GM23248 (cell line): Measurements from ENCODE around the gene NRP2. TPM values are rescaled to one million over a fixed set of nuclear protein-coding genes. Genes with fewer than 3 reads are reported as not detected.
A peak's percentile ranks its signal among the peaks of the same experiment; 100 is the strongest.

Experiments used
- DNase-seq: peaks from one replicate; pipeline ENCODE4 v3.0.0-alpha.2; 2015
- H2AFZ ChIP-seq: fragments of 200-600 bp; sonication (generic); 2 replicates; pipeline ENCODE4 v1.6.1; 2016; ENCODE audit warnings: antibody characterized with exemption
- H3F3A ChIP-seq: fragments of 200-600 bp; sonication (generic); 2 replicates; pipeline ENCODE4 v1.6.1; 2016; ENCODE audit warnings: mild to moderate bottlenecking, antibody characterized with exemption, mixed run types; ENCODE audit not compliant: insufficient read depth
- H3K27ac ChIP-seq: fragments of 200-600 bp; sonication (generic); 2 replicates; pipeline ENCODE4 v1.5.1; 2016; ENCODE audit warnings: mild to moderate bottlenecking
- H3K27me3 ChIP-seq: fragments of 200-600 bp; sonication (generic); replicated peaks from 2 replicates; pipeline ENCODE4 v1.6.1; 2016; ENCODE audit warnings: mild to moderate bottlenecking; ENCODE audit not compliant: insufficient read depth
- H3K36me3 ChIP-seq: fragments of 200-600 bp; sonication (generic); 2 replicates; pipeline ENCODE4 v1.6.1; 2016; ENCODE audit warnings: low read depth, mild to moderate bottlenecking
- H3K4me1 ChIP-seq: fragments of 200-600 bp; sonication (generic); 2 replicates; pipeline ENCODE4 v1.6.1; 2016; ENCODE audit warnings: mild to moderate bottlenecking; ENCODE audit not compliant: insufficient read depth
- H3K4me2 ChIP-seq: fragments of 200-600 bp; sonication (generic); one replicate; pipeline ENCODE4 v1.6.1; 2016; ENCODE audit warnings: mild to moderate bottlenecking; ENCODE audit not compliant: unreplicated experiment
- H3K4me3 ChIP-seq: fragments of 200-600 bp; sonication (generic); 2 replicates; pipeline ENCODE4 v1.5.1; 2016; ENCODE audit warnings: mild to moderate bottlenecking
- H3K79me2 ChIP-seq: fragments of 200-600 bp; sonication (generic); 2 replicates; pipeline ENCODE4 v1.6.1; 2016; ENCODE audit warnings: mild to moderate bottlenecking; ENCODE audit not compliant: insufficient read depth
- H3K9ac ChIP-seq: fragments of 200-600 bp; sonication (generic); 2 replicates; pipeline ENCODE4 v1.6.1; 2016; ENCODE audit warnings: mild to moderate bottlenecking
- H3K9me2 ChIP-seq: fragments of 200-600 bp; sonication (generic); 2 replicates; pipeline ENCODE4 v1.6.1; 2016; ENCODE audit warnings: mixed run types, mild to moderate bottlenecking, moderate library complexity; ENCODE audit not compliant: insufficient read depth
- H3K9me3 ChIP-seq: fragments of 200-600 bp; sonication (generic); one replicate; pipeline ENCODE4 v1.6.1; 2017; ENCODE audit warnings: low read depth
- H4K20me1 ChIP-seq: fragments of 200-600 bp; sonication (generic); 2 replicates; pipeline ENCODE4 v1.6.0; 2016; ENCODE audit not compliant: insufficient read depth
- EZH2 ChIP-seq: fragments of 200-600 bp; sonication (generic); IDR thresholded peaks from 2 replicates; pipeline ENCODE4 v1.6.1; 2018; ENCODE audit warnings: antibody characterized with exemption, mild to moderate bottlenecking; ENCODE audit not compliant: insufficient read depth, poor library complexity, severe bottlenecking
- EZH2phosphoT487 ChIP-seq: fragments of 200-600 bp; sonication (generic); IDR thresholded peaks from 2 replicates; pipeline ENCODE4 v1.6.1; 2018; ENCODE audit warnings: antibody characterized with exemption, moderate library complexity, mild to moderate bottlenecking, low read depth; ENCODE audit not compliant: insufficient read depth
- WGBS, 2 experiments: methylation state at CpG; one replicate each; pipeline ENCODE4 v1.1.6; 2015 to 2017; ENCODE audit warnings: low lambda C conversion rate in 2 of 2, low coverage in 1 of 2; ENCODE audit errors: missing lambda C conversion rate in 2 of 2; 5-methylcytosine and 5-hydroxymethylcytosine counted together
- in situ Hi-C: fragments of 300-500 bp; cut with MboI; formaldehyde crosslinking; loops from 2 replicates; pipeline ENCODE4 v1.15.0; 2020
- polyA plus RNA-seq: library from polyadenylated mRNA; unstranded; fragments of >200 nt; fragmentation: Nextera tagmentation; extraction: Ambion mirVana; gene quantifications from 2 replicates; pipeline ENCODE4 v1.2.1, GENCODE V29; 2016
- total RNA-seq: library from RNA; depleted of rRNA; stranded (reverse); fragments of >200 nt; shearing (Covaris generic); gene quantifications from 2 replicates; pipeline ENCODE4 v1.2.3, GENCODE V29; 2014

Gene NRP2
- total and polyA plus RNA-seq, 2 experiments from 2014 or later, result 6.9 to 9.0 TPM

DNA sequence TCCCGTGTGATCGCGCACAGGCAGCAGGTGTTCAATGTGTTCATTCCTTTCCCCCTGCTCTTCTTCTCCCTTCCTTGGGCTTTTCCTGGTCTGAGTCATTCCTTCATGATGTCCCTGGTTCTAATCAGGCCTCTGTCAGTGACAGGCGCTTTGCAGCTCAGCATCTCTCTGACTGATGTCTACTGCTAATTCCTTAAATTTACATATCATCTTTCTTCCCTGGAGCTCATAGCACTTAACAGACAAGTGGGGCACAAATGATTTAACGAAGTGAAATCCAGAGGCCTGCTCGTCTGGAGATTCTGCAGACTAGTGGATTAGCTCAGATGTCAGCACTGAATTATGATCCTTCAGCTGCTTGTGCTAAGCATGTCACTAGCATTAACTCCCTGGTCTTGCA lies 77.9 kb downstream of the NRP2 start:
- H3K9me3 ChIP-seq, result no peaks in the 10 kb centered on the region
- H3K4me2 ChIP-seq, result no peak overlapping the region
- no peak for DNase-seq
- no peak for TF ChIP-seq EZH2phosphoT487
- no peak for TF ChIP-seq EZH2
- no peaks in the 10 kb centered on the region for H3K79me2 ChIP-seq
- 98% methylated on average over 6 of the region's 6 CpGs for WGBS, 2 experiments
- no peaks in the 10 kb centered on the region for H3K36me3 ChIP-seq
- H3F3A ChIP-seq, result peaks cover 19% of the 10 kb centered on the region
- H3K4me1 ChIP-seq, result peaks cover 31% of the 10 kb centered on the region
- no peak overlapping the region for H3K27ac ChIP-seq
- H2AFZ ChIP-seq, result no peak overlapping the region
- H3K9ac ChIP-seq, result no peak overlapping the region
- H3K9me2 ChIP-seq, result no peaks in the 10 kb centered on the region
- no peaks in the 10 kb centered on the region for H4K20me1 ChIP-seq
- no peaks in the 10 kb centered on the region for H3K27me3 ChIP-seq
- in situ Hi-C loops, result no loop called here
- H3K4me3 ChIP-seq, result no peak overlapping the region

DNA sequence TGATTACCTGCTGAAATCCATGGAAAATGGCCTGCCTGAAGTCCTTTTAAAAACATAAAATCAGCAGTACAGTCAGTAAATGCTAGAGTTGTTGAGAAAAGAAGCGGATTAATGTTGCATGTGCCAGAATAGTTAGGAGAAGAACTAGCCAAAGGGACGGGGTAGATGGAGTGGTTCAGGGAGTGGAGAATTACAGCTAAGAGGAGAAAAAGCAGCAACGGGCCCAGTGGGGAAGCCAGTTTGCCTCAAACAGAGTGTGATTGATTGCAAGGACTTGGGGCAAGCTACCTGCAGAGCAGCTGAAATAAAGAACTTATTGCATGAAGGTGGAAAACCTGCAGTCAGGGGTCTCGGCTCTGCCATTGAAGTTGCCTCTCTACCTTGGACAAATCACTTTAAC lies 79.1 kb downstream of the NRP2 start:
- 87 to 89% methylated on average over 4 of the region's 4 CpGs for WGBS, 2 experiments
- no peaks in the 10 kb centered on the region for H4K20me1 ChIP-seq
- peaks cover 19% of the 10 kb centered on the region for H3F3A ChIP-seq
- H3K9me3 ChIP-seq, result no peaks in the 10 kb centered on the region
- no peak overlapping the region for H2AFZ ChIP-seq
- no peak for DNase-seq
- no peak overlapping the region for H3K27ac ChIP-seq
- H3K79me2 ChIP-seq, result no peaks in the 10 kb centered on the region
- no peaks in the 10 kb centered on the region for H3K27me3 ChIP-seq
- H3K4me2 ChIP-seq, result no peak overlapping the region
- in situ Hi-C loops, result no loop called here
- H3K4me1 ChIP-seq, result peaks cover 28% of the 10 kb centered on the region
- H3K4me3 ChIP-seq, result no peak overlapping the region
- H3K9ac ChIP-seq, result no peak overlapping the region
- H3K36me3 ChIP-seq, result no peaks in the 10 kb centered on the region
- no peaks in the 10 kb centered on the region for H3K9me2 ChIP-seq
- TF ChIP-seq EZH2 (no peak), EZH2phosphoT487 (no peak)

DNA sequence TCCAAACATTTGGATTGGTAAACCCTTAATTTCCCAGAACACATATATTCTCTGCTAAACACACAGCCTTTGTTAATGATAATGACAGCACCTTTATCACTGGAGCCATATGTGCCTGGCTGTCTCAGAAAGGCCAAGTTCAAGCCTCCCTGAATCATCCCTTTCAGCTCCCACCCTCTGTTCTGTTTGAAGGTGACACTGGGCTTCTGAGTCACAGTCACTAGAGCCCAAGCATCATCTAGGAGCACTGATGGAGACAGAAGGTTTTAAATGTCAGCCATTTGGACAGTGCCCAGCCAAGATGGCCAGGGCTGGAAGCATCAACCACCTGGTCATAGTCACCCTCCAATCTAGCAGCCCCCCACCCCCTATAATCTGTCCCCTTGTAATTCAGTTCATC lies 80.6 kb downstream of the NRP2 start:
- DNase-seq, result peak; percentile 55
- H3K79me2 ChIP-seq, result no peaks in the 10 kb centered on the region
- H3K9me2 ChIP-seq, result no peaks in the 10 kb centered on the region
- peaks cover 12% of the 10 kb centered on the region for H3F3A ChIP-seq
- in situ Hi-C loops, result no loop called here
- no peaks in the 10 kb centered on the region for H3K9me3 ChIP-seq
- no peak overlapping the region for H3K4me3 ChIP-seq
- no peaks in the 10 kb centered on the region for H4K20me1 ChIP-seq
- no peak for TF ChIP-seq EZH2phosphoT487
- no peak for TF ChIP-seq EZH2
- no peak overlapping the region for H2AFZ ChIP-seq
- no peak overlapping the region for H3K27ac ChIP-seq
- no peak overlapping the region for H3K4me2 ChIP-seq
- peaks cover 23% of the 10 kb centered on the region for H3K4me1 ChIP-seq
- H3K36me3 ChIP-seq, result no peaks in the 10 kb centered on the region
- H3K27me3 ChIP-seq, result no peaks in the 10 kb centered on the region
- H3K9ac ChIP-seq, result no peak overlapping the region

DNA sequence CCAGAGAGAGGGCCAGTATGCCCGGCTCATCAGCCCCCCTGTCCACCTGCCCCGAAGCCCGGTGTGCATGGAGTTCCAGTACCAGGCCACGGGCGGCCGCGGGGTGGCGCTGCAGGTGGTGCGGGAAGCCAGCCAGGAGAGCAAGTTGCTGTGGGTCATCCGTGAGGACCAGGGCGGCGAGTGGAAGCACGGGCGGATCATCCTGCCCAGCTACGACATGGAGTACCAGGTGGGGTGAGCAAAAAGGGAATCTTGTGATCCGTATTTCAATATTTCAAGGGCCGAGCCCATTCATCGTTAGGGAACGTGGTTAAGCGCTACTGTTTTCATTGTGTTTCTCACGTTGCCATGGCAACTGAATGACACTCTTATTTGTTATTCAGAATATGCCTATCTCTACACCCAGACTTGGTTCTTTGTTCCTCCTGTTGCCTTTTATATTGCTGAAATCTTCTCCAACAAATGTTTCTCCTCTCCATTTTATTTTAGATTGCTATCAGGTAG lies 81.5 kb downstream of the NRP2 start:
- peak overlapping the region; percentile 68 for H3K4me2 ChIP-seq

DNA sequence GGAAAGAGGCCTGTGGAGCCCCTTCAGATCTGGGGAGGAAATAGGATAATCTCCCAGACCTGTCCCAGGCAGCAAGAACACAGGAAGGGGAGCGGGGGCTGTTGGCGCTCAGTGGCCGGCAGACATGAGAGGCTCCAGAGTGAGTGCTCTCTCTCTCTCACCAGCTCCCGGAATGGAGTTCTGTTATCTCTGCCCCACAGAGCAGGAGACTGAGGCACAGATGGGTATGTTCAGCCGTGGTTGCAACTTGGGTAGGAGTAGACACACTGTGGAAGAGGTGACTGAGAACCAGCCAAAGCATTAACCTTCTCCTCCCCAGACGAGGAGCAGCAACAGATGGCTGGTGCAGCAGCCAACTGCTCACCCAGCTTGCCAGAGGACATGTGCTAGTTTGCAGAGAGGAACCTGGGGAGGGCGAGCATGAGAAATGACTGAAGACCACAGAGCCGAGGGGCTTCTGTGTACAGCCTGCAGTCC lies 82.0 kb downstream of the NRP2 start:
- Histone ChIP-seq H3K4me3 (peak overlapping the region; percentile 37), H3K9ac (peak overlapping the region; percentile 74), H3K9me3 (no peaks in the 10 kb centered on the region), H3K27me3 (no peaks in the 10 kb centered on the region), H3K79me2 (no peaks in the 10 kb centered on the region), H2AFZ (peak overlapping the region; percentile 58), H3K4me1 (peaks cover 22% of the 10 kb centered on the region), H3K36me3 (no peaks in the 10 kb centered on the region), H3K9me2 (no peaks in the 10 kb centered on the region), H3K27ac (peak overlapping the region; percentile 76), H4K20me1 (no peaks in the 10 kb centered on the region), H3F3A (peaks cover 16% of the 10 kb centered on the region; the same call in 1 of the 2 replicates), H3K4me2 (peak overlapping the region; percentile 68)
- in situ Hi-C loops, result no loop called here
- no peak for DNase-seq
- TF ChIP-seq EZH2, result no peak
- TF ChIP-seq EZH2phosphoT487, result no peak
- WGBS, 2 experiments, result 67 to 72% methylated on average over 8 of the region's 8 CpGs

More for the DNA sequence above, 81.5 kb downstream of the NRP2 start:
- Histone ChIP-seq H3K4me3 (peak overlapping the region; percentile 37), H3K27ac (peak overlapping the region; percentile 76), H3F3A (peaks cover 10% of the 10 kb centered on the region; the same call in 1 of the 2 replicates), H3K27me3 (no peaks in the 10 kb centered on the region), H3K79me2 (no peaks in the 10 kb centered on the region), H3K9me3 (no peaks in the 10 kb centered on the region), H3K9me2 (no peaks in the 10 kb centered on the region), H3K36me3 (no peaks in the 10 kb centered on the region), H3K4me1 (peaks cover 18% of the 10 kb centered on the region), H2AFZ (peak overlapping the region; percentile 58), H3K9ac (peak overlapping the region; percentile 74), H4K20me1 (no peaks in the 10 kb centered on the region)
- in situ Hi-C loops, result no loop called here
- no peak for TF ChIP-seq EZH2phosphoT487
- TF ChIP-seq EZH2, result no peak
- peak; percentile 94 for DNase-seq
- WGBS, 2 experiments, result 14 to 24% methylated on average over 21 of the region's 21 CpGs
